ENCODE results near the gene ZNF276.
"Not testable (repeated sequence)": the region's sequence is repeated elsewhere in the genome, so short reads cannot be mapped to it uniquely, and the experiment has no call there.

The ZNF276 gene

GRCh38 chr16:89765292-89765830, 44.0 kb downstream of the ZNF276 start:
- Histone ChIP-seq H3K4me1 (ENCODE audit: control insufficient read depth in 1 of 2, insufficient read depth in 1 of 2, low read depth in 1 of 2, low read length in 1 of 2) (peaks cover 26 to 38% of the 10 kb centered on the region in 2 experiments), H3K27me3 (no peaks in the 10 kb centered on the region), H3K4me3 (ENCODE audit: low read depth in 1 of 2, low read length in 1 of 2) (peak overlapping the region; percentile 64 to 79), H3K27ac (peak overlapping the region; percentile 96), H3K9me3 (no peaks in the 10 kb centered on the region), H3K36me3 (peaks cover 15% of the 10 kb centered on the region)
- no peak for TF ChIP-seq CTCF (IDR thresholded peaks at IDR 0.05)

GRCh38 chr16:89770367-89770766, 49.0 kb downstream of the ZNF276 start:
- Histone ChIP-seq H3K4me3 (ENCODE audit: low read depth in 1 of 2, low read length in 1 of 2) (no peak overlapping the region), H3K36me3 (peaks cover 42% of the 10 kb centered on the region), H3K9me3 (no peaks in the 10 kb centered on the region), H3K4me1 (ENCODE audit: control insufficient read depth in 1 of 2, insufficient read depth in 1 of 2, low read depth in 1 of 2, low read length in 1 of 2) (peaks cover 4% of the 10 kb centered on the region in 2 experiments), H3K27ac (no peak overlapping the region), H3K27me3 (no peaks in the 10 kb centered on the region)
- no peak for TF ChIP-seq CTCF (IDR thresholded peaks at IDR 0.05)

GRCh38 chr16:89775223-89775622, 53.9 kb downstream of the ZNF276 start:
- Histone ChIP-seq H3K27ac (no peak overlapping the region), H3K27me3 (no peaks in the 10 kb centered on the region), H3K36me3 (peaks cover 46% of the 10 kb centered on the region), H3K4me3 (ENCODE audit: low read depth in 1 of 2, low read length in 1 of 2) (no peak overlapping the region), H3K4me1 (ENCODE audit: control insufficient read depth in 1 of 2, insufficient read depth in 1 of 2, low read depth in 1 of 2, low read length in 1 of 2) (no peaks in the 10 kb centered on the region), H3K9me3 (no peaks in the 10 kb centered on the region)
- TF ChIP-seq CTCF (IDR thresholded peaks at IDR 0.05): no peak

GRCh38 chr16:89778211-89778610, 56.9 kb downstream of the ZNF276 start:
- not testable (repeated sequence) for H3K27ac ChIP-seq; H3K27me3 ChIP-seq; H3K4me3 ChIP-seq (ENCODE audit: low read depth in 1 of 2, low read length in 1 of 2); H3K9me3 ChIP-seq; H3K4me1 ChIP-seq (ENCODE audit: control insufficient read depth in 1 of 2, insufficient read depth in 1 of 2, low read depth in 1 of 2, low read length in 1 of 2)
- peaks cover 22% of the 10 kb centered on the region for H3K36me3 ChIP-seq

GRCh38 chr16:89779231-89779908, 58.0 kb downstream of the ZNF276 start:
- H3K9me3 ChIP-seq: no peaks in the 10 kb centered on the region
- H3K36me3 ChIP-seq: peaks cover 21% of the 10 kb centered on the region
- no peak overlapping the region for H3K27ac ChIP-seq
- no peak for TF ChIP-seq CTCF (IDR thresholded peaks at IDR 0.05)
- H3K27me3 ChIP-seq: no peaks in the 10 kb centered on the region
- H3K4me1 ChIP-seq (ENCODE audit: control insufficient read depth in 1 of 2, insufficient read depth in 1 of 2, low read depth in 1 of 2, low read length in 1 of 2): peaks cover 1 to 3% of the 10 kb centered on the region in 2 experiments
- H3K4me3 ChIP-seq (ENCODE audit: low read depth in 1 of 2, low read length in 1 of 2): no peak overlapping the region

GRCh38 chr16:89779909-89780305, 58.6 kb downstream of the ZNF276 start:
- no peak overlapping the region for H3K27ac ChIP-seq
- no peaks in the 10 kb centered on the region for H3K27me3 ChIP-seq
- H3K36me3 ChIP-seq: peaks cover 21% of the 10 kb centered on the region
- peaks cover 7 to 8% of the 10 kb centered on the region in 2 experiments for H3K4me1 ChIP-seq (ENCODE audit: control insufficient read depth in 1 of 2, insufficient read depth in 1 of 2, low read depth in 1 of 2, low read length in 1 of 2)
- no peak for TF ChIP-seq CTCF (IDR thresholded peaks at IDR 0.05)
- no peaks in the 10 kb centered on the region for H3K9me3 ChIP-seq
- H3K4me3 ChIP-seq (ENCODE audit: low read depth in 1 of 2, low read length in 1 of 2): no peak overlapping the region
